Measurements from ENCODE around the gene FHIT.

FHIT gene

DNA sequence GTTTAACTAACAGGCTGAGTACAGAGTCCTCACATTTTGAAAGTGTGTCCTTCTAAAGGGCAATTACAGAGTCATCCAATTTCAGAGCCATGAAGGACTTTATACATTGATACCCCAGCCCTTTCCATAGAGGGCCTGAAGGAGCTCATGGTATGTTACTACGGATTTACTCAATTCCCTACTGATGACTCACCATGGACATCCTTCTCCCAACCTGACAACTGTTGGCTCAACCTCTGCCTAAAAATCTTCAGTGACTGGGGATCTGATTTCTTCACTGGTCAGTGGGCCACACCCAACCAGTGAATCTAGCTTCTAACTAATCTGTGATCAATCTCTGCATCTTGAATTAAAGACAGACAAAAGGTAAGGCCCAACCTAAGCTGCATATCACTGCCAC, 1238.0 kb downstream of the FHIT start:
- DNase-seq: no peak

DNA sequence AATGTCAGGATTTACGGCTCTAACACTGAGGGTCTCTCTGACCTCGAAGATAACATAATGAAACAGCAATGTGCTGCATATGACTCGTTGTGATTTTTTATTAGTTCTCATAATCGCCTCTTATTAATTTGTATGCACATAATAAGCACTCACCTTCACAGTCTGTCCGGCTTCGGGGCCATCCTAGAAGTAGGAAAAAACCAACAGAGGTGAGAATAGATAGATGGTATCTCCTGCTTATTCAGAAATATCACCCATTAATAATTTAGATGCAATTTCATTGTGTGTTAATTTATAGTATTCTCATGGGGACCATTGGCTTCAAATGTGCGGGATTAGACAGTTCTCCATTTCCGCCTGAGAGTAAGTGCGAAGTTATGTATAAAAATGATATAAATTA, 1240.0 kb downstream of the FHIT start:
- DNase-seq: no peak

DNA sequence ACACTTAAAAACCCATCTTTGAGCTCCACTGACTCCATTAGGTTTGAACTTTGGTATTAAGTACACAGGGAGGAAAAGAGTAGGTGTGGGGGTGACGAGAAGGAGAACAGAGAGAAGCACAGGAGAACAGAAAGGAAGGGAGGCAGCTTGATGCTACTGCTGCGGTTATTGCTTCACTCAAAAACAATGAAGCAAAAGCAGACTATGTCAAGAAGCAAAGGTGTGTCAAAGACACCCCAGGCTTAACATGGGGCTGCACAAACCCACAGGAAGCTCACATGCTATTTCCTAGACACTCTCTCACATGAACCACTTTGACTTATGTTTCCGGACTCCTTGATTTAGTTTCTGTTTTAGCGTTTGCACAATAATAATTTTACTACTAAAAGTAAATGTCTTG, 1240.5 kb downstream of the FHIT start:
- no peak for DNase-seq

DNA sequence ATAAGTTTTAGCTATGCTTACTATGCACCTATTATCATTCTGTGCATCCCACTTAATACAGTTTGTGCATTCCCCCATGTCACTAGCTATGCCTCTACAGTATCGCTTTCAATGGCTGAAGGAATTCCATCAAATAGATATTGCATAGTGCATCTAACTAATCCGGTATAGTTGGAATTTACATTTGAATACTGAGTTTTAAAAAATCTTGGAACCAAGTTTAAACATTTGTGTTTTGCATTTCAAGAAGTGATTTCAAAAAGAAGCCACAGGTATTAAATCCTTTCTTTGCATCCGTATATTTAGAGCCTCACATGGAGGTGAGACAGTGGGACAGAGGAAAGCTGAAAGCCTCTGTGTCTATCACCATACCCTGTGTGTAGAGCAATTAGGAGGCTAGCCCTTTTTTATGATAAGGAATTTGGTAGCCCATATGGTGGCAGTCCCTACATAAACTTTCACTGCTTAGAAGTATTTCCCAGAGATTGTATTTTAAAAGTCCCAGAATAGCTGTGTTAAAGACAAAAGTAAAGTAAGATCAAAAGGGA, 1241.2 kb downstream of the FHIT start:
- no peak for DNase-seq

DNA sequence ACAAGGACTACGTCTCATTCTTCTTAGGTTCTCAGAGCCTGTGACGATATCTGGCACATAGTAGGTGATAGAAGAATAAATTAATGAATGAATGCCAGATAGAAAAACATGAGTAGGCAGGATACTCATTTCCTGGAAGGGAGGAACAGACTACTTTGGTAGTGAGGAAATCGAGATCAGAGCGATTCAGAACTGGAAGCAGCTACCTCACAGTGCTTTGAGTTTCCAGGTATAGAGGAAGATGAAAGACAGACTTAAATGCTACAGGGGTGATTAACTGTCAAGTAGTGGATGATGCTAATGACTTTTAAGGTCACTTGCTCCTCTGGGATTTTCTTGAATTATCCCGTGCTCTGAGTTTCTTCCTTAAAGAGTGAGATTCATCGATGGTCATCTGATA, 1249.9 kb downstream of the FHIT start:
- DNase-seq: no peak

DNA sequence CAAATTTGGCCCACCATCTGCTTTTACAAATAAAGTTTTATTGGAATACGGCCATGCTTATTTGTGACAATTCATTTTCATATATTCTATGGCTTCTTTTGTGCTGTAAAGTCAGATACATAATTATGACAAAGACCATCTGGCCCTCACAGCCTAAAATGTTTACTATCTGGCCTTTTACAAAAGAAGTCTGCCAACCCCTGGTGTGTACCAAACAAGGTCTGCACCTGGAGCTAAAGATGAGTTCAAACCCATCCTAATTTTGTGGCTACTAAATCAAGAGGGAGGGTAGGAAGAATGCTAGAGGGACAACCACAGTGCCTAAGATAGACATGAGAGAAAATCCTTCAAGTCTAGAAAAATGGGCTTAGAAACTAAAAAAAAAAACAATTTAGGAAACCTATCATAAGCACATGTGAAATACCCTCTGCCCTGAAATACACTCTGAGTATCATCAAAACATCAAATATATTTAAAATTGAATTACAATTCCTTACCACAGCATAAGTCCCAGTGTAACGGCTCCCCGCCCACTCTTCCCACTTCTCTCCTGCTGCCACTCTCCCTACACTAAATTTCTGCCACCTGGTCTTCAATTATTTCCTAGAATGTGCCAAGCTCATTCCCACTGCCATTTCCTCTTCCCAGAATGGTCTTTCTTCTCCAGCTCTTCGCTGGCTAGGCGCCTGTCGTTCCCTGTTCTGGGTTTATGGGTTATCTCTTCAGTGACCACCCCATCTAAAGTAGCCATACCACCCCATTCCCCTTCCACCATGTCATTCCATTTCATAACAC, 1250.7 kb downstream of the FHIT start:
- DNase-seq: no peak

DNA sequence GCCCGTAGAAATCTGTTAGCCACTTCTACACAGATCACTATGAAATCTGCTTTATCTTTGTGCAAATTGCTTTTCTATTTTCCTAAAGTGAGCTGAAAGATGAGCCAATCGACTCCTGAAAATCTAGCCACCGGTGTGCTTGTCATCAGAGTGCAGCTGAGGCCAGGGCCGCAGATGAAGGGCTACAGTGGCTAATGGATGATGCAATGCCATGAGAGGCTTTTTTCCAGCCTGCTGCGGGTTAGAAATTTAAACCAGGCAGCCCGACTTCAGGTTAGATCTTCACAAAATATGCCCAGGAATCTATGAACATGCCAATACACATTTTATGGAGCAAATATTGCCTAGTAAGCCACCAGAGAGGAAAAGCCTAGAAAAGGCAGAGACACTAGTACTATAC, 1253.2 kb downstream of the FHIT start:
- DNase-seq: no peak

DNA sequence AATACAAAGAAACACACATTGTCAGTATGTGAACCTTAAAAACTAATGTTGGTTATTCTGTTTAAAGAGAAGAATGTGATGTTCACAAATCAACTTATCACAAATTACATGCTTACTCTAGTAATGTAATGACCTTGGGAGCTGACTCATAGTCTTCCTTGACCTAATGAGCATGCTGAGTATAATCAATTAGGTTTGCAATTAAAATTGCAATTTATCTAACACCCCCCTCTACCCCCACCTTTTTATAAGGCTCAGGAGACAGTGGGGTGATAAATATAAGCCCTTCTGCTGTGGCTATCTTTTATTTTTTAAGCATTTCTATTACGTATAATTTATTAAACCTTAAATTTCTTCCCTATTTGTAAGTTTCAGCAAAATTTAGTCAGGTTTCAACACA, 1253.7 kb downstream of the FHIT start:
- no peak for DNase-seq

DNA sequence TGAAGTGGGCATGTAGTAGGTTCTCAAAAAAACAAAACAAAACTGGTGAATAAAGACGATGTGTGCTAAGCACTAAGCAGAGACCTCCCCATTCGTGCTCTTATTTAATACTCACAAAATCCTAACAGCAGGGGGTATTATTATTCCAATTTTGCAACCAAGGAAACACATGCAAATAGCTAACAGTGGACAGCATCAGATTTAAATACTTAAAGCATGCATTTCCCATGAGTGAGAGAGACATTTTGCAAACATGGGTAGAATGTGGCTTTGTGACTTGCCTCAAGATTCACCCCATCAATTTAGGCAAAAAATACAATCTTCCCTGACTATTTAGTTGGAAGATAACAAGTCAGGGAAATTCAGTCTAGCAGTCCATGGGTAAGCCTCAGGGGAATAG, 1255.2 kb downstream of the FHIT start:
- no peak for DNase-seq

DNA sequence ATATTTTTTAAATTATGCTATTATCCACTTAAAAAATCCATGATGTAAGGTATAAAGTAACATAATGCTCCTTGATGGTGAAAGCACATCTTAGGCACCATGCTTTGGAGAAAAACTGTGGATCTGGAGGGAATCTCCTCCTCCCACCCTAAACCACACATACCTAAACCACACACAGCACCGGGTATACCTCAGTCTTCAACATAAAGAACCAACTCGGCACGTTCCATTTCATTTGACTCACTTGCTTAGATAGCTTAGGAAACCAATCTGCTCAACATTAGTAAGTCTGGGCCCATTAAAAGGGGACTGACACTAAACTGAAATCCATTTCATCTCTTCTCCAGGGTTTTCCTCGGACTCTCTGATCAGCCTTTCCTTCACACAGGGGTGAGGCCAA, 1255.7 kb downstream of the FHIT start:
- no peak for DNase-seq

DNA sequence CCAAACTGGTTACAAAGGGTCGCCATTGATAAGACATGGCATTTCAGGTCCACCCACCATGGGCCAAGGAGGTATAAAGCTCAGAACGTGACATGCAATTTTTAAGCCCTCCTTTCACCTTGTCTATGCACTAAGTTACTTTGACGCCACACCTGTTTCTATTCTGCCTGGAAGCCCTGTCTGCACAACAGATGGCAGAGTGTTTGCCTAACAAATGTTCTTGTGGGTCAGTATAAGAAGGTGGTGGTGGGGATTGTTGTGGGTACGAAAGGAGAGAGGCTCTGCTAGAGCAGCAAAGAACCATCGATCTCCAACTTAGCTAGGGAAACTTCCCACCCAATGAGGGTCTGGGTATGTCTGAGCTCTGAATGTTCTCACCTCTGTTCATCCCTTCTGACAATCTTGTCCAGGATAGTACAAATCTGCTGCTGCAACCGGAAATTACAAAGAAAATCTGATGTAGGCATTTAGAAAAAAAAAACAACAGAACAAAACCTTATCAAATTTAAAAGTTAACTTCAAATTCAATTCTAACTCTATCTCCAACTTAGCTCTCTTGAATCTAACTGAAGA, 1256.4 kb downstream of the FHIT start:
- DNase-seq: no peak

DNA sequence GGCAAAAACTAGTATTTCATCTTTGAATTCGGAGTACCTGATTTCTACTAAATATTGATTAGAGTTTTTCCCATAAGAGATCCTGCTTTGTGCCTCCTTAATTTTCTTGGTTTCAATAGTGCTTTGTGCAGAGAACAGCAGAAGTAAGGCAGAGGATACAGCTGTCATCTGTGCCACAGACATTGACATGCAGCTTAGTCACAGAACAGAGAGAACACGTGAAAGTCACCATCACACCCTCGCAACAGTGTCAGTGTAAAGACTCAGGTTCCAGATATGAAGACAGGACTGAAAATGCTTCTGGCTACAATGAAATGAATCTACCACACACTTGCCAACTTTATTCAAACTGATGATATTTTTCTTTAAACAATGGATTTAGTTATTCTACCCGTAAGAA, 1258.7 kb downstream of the FHIT start:
- DNase-seq: no peak

DNA sequence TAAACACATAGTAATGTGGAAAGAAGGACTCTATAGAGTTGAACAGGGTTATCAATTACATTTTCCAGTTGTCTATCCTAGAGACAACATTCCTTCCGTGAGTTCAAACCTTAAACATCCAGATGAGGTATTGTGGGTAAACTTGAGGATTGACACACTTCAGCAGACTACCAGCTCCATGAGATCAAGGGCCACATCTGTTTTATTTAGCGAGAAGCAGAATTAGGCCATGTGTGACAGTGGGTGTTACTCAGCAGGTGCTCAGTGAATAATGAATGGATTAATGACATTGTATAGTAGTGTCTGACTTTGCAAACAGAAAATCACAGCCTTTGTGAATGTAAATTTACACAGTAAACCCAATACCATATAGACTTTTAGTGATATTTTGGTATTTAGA, 1260.3 kb downstream of the FHIT start:
- no peak for DNase-seq

DNA sequence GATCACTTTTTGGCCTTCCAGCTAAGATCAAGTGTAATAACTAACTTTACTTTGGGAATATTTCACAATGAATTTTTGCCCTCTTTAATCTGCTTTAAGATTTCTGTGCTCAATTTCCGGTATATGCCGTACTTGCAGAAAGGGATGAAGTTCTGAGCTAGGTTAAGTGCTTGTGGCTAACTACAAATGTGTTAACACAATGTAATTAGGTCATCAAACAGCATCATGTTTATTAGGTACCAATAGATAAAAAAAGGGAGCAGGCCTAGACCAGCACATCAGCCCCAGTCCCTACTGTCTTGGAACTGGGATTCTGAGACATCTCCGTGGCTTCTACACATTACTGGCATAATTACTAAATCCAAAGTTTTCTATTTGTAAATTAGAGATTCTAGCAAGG, 1268.7 kb downstream of the FHIT start:
- DNase-seq: no peak

DNA sequence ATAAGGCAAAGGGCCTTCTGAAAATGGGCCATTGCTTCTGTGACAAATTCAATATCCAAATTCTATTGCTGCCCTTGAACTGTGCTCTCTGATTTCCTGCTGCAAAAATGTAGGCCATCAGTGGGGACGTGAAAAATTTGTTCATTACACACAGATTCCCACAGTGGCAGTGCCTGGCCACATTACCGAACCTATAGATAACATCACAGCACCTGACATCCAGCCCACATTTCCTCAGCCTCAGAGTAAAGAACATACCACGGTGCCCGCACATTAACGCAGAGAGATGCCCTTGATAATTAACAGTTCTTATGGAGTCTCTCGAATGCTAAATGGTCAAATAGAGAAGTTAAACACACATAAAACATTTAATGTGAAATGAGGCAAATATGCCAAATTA, 1269.9 kb downstream of the FHIT start:
- no peak for DNase-seq

DNA sequence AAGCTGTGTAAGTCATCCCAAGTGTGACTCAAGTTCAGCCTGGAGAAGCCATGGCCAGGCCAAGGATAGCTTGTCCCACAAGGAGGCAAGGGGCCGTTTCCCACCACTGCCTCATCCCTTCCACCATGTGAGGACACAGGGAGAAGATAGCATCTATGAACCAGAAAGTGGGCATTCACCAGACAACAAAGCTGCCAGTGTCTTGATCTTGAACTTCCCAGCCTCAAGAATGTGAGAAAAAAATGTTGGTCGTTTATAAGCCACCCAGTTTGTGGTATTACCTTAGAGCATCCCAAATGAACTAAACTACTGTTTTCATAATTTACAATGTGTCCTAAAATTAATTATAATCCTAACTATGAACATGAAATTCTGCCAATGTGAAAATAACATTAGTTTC, 1270.7 kb downstream of the FHIT start:
- DNase-seq: no peak

DNA sequence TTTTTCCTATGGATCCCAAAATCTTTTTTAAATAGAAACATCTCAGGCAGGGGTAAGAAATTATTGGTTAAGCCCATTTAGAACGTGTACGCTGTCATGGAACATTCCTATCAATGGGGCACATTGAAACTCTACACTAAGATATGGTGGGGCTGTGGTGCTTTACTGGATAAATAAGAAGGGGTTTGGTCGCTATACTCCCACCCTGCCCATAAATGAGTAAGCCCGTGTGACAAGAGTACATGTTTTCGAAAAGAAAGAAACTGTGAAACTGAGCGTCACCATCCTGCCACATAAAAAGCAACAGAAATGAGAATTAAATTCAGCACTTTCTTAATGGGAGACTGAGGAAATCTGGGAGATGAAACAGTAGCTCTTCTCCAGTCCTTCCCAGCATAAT, 1271.7 kb downstream of the FHIT start:
- no peak for DNase-seq

DNA sequence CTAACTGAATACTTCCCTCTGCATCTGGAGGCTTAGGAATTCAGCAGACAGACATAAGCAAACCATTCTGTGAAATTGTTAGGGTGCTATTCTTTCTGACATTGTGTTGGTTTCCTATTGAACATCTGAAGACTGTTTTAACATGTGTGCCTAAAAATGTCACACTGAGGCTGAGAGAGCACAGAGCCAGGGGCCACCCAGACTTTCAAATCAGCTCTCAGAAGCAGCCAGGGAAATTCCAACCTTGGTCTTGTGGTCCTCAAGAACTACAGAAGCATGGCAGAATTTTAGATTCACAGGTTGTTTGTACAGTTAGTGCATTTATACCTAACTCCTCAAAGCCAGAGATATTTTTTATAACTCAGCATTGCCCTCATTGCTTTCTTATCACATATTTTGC, 1272.3 kb downstream of the FHIT start:
- DNase-seq: no peak

DNA sequence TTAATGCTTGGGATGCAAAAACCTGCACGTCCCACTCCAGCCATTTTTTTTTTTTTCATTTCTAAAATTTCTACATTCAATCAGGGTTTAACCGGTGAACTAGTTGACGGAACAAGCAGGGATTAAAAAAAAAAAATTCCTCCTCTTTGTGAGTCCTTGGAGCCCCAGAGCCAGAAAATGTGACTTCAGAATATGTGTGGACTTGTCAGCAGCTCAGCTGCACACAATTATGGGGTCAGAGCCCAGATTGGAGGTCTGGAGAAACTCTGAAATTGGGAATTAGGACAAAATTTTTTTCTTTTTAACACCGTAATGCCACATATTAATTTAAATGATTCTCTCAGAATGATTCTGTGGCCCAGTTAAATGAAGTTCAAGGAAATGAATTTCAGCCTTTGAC, 1280.5 kb downstream of the FHIT start:
- DNase-seq: no peak

DNA sequence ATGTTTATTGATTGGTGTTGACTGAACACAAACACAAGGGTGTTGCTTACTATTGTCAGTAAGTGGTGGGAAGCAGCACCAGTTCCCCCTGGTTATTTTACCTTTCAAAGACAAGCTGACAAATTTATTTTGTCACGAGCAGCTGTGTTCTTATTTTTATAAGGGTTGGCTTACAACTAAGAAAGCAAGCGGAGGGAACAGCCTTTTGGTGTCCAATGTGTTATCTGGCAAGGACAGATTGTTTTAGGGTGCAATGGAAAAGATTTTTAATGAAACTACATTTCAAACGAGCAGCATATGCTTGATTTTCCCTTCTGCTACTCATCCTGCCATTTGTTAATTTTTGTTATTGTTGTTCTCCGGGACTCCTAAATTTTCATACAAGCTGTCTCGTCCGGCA, 1280.9 kb downstream of the FHIT start:
- DNase-seq: no peak

DNA sequence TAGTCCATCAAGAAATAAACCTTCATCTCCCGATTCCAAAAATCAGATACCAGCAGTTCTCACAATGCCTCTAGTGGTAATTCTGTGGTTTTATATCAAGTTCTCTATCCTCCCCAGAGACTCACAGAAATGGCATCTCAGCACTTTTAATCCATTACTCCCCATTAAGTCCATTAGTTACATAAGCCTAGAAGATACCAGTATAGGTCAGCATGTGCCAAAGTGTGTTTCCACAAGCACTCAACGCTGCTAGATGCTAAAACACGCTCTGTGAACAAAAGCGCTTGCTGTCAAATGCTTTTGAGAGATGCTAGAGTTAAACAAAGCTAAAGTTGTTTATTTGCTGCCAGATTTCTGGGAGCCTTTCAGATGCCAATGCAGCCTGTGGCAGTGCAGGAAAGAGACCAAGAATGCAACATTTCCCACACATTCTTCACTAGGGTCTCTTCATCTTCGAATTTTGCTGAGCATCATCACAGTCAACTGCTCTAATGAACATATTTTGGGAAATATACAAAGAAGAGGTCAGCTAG, 1282.7 kb downstream of the FHIT start:
- no peak for DNase-seq

DNA sequence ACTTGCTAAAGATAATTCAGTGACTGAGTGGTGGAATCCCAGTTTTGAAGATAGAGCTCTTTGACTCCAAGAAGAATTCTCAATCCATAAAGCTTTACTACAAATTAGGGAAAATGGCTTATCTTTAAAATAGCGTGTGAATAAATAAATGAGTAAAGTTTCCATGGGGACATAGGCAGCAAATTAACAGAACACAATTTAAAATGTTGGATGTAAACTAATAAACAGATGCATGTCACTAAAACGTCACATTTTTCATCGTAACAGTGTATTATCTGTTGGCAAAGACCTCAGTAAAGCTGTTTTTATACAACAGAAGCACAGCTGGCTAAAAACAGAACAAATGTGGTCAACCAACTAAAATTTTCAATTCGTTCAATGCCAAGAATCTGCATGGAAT, 1287.6 kb downstream of the FHIT start:
- no peak for DNase-seq

DNA sequence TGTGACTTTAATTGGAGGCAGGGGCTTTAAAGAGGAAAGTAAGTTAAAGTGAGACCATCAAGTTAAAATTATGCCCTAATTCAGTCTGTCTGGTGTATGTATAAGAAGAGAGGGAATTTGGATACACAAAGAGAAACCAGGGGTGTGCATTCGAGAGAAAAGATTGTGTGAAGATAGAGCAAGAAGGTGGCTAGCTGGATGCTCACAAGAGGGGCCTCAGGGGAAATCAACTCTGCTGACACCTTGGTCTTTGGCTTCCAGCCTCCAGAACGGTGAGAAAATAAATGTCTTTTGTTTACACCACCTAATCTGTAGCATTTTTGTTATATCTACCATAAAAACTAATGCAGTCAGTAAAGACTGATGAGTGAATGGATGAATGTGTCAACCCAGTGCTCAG, 1294.1 kb downstream of the FHIT start:
- DNase-seq: no peak

DNA sequence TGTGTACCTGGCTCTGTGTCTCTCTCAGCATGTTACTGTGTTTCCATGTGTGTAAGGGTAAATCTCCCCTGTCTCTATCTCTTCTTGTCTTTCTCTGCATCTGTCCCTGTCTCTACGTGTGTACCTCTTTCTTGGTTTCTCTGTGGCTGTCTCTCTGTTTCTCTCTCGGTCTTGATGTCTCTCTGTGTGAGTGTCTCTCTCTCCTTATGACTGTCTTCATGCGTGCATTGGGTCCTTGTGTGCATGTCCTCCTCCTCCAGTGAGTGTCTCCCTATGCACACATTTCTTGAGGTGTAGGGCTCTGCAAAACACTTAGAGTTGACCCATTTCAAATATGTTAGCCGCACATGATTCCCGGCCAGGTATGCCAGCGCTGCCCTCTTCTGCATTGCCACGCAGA, 1298.1 kb downstream of the FHIT start:
- no peak for DNase-seq

DNA sequence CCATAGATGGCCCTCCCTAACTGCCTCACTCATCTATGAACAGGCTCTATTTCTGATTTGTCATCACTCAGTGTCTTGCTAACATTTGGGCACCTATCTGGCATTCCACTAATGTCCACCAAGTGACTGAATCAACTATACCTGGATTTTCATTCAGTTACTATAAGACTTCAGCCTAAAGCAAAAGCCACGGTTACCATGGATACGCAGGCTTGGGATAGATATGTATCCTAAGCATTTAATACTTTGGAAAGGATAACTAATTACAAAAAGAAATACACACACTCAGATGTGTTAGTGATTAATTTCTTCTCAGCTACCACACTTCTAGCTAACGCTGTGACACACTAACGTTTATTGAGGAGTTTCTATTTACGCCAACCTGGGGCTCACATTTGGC, 1301.9 kb downstream of the FHIT start:
- no peak for DNase-seq

Data from NCI-H2029 treated with DMSO at 0.1 percent for 48 hours (cell line).